Choroid plexus epithelial cell (primary cell): ENCODE data around the gene ITK.

Experiments
- DNase-seq: peaks from one replicate; pipeline ENCODE4 v3.0.0-alpha.2; 2010; ENCODE audit warnings: low read depth
- H3K4me3 ChIP-seq: 2 replicates; pipeline ENCODE4 v1.5.1; 2011; ENCODE audit warnings: low read depth, mild to moderate bottlenecking, control low read depth, low read length, moderate library complexity
- TF ChIP-seq, protein P1 (sequence below): conservative IDR thresholded peaks from 2 replicates; pipeline ENCODE4 v1.5.1; 2011; ENCODE audit warnings: low read depth, mild to moderate bottlenecking, control low read depth, inconsistent platforms, low read length, moderate library complexity

Gene ITK

DNA sequence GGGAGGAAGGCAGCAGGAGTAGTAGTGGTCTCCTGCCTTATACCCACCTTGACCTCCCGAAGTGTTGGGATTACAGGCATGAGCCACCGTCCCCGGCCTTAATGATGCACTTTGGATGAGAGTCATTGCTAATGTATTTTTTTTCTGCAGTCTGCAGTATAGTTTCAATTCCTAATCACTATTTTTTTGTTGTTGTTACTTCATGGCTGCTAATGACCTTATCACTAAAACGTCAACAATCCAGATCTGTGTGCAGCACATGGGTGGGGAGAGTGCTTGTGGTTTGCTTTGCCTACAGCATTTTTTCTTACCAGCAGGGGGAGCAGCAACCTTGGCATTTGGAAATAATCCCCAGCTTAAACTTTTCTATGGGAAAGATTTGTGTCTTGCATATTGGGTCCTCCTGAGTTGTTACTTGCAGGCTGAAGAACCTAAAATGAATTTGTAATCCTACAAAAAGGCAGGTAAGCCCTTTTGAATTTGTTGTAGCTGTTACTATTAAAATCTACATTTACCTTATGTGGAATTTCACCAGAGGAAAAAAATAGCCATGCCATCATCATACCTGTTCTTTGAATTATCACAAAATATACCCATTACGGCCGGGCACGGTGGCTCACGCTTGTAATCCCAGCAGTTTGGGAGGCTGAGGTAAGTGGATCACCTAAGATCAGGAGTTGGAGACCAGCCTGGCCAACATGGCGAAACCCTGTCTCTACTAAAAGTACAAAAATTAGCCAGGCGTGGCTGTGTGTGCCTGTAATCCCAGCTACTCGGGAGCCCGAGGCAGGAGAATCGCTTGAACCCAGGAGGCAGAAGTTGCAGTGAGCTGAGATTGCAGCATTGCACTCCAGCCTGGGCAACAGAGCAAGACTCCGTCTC, 31.7 kb upstream of the ITK start:
- TF ChIP-seq, protein P1, sequence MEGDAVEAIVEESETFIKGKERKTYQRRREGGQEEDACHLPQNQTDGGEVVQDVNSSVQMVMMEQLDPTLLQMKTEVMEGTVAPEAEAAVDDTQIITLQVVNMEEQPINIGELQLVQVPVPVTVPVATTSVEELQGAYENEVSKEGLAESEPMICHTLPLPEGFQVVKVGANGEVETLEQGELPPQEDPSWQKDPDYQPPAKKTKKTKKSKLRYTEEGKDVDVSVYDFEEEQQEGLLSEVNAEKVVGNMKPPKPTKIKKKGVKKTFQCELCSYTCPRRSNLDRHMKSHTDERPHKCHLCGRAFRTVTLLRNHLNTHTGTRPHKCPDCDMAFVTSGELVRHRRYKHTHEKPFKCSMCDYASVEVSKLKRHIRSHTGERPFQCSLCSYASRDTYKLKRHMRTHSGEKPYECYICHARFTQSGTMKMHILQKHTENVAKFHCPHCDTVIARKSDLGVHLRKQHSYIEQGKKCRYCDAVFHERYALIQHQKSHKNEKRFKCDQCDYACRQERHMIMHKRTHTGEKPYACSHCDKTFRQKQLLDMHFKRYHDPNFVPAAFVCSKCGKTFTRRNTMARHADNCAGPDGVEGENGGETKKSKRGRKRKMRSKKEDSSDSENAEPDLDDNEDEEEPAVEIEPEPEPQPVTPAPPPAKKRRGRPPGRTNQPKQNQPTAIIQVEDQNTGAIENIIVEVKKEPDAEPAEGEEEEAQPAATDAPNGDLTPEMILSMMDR, result peak; percentile 92
- H3K4me3 ChIP-seq, result no peak overlapping the region
- DNase-seq, result peak; percentile 83

DNA sequence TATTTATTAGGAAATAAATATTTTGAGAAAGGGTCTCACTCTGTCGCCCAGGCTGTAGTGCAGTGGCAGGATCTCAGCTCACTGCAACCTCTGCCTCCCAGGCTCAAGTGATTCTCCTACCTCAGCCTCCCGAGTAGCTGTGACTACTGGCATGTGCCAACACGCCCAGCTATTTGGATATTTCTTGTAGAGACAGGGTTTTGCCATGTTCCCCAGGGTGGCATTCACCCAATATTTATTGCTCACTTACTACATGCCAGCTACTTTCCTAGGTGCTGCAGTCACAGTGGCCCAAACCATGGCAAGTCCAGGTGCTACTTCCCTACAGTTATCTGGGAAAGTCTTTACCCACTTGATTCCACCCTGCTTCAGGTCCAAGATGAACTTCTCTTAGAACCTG, 29.6 kb upstream of the ITK start:
- H3K4me3 ChIP-seq, result no peak overlapping the region
- TF ChIP-seq, protein P1, result no peak
- DNase-seq, result no peak

DNA sequence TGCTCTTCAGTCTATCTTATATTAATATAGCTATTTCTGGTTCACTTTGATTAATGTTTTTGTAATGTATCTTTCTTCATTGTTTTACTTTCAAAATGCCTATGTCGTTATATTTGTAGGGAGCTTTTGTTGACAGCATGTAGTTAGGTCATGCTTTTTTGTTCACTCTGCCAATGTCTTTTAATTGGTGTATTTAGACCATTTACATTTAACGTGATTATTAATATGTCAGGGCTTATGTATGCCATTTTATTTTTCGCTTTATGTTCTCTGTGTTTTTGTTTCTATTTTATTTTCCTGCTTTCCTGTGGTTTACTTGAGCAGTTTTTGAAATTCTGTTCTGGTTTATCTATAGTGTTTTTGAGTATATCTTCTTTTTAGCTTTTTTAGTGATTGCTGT, 25.3 kb upstream of the ITK start:
- TF ChIP-seq, protein P1, result no peak
- no peak overlapping the region for H3K4me3 ChIP-seq
- DNase-seq, result no peak

DNA sequence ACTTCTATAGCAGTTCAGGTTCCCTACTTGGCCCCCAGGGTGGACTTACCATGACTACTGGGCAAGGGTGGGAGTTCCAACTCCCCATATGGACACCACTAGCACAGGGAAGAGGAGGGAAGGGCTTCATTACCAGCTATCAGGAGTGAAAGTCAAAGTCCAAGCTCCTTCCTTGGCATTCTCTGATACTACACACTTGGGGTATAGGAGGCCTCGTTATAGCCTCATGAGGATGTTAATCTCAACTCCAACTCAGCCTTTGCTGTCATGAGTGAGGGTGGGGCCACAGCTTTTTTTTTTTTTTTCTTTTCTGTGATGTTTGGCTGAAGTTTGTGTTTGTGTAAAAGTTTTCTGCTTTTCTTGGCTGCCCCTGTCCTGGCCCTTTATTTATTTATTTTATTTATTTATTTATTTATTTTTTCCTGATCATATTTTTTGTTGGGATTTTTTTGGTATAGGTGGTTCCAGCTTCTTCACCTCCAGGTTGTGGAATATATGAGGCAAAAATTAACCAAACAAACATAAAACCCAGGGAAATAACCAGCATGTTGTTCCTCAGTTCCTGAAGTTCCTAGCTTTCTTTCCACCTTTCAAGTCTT, 23.2 kb upstream of the ITK start:
- H3K4me3 ChIP-seq, result no peak overlapping the region
- TF ChIP-seq, protein P1, result no peak
- DNase-seq, result no peak

DNA sequence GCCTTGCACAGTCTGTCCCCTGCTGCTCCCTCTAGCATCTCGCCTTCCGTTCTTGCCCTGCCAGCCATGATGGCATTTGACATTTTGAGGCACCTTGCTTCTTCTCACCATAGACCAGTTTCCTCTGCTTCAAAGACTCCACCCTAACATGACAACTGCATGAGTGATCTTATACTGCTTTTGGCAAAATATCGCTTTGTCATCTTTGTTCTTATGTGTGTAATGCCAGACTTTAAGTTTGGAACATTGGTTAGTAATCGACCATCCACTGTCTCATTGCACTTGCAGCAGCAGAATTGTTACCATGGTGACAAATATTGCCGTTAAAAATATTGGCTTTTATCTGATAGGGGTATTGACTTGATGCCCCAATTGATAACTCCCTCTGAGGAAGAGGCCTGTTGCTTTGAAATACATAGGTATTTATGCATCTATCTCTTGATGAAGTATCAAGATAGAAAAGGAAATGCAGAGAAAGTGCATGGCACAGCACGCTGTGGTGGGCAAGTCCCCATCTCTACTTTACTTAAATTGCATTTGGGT, 21.4 kb upstream of the ITK start:
- no peak overlapping the region for H3K4me3 ChIP-seq
- no peak for DNase-seq
- TF ChIP-seq, protein P1, result no peak

DNA sequence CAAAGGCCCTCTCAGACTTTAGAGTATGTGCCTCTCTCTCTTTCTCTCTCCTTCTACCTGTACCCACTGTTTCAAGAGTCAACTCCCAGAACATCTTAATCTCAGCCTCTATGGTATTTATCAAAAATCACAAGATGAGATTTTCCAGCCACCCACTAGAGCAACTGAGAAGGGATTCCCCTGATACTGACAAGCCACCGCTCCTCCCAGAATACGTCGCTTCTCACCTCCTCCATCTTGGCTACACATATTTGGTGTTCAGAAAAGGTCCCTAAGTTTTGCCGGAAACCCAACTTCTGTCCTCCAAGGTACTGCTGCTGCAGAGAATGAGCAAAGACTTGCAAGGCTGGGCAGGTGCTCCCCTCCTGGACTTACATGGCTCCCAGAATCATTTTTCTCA, 20.6 kb upstream of the ITK start:
- DNase-seq, result no peak
- no peak overlapping the region for H3K4me3 ChIP-seq
- TF ChIP-seq, protein P1, result no peak
